SK-N-SH (cell line): ENCODE measurements around the gene QKI. TPM values are rescaled to one million over a fixed set of nuclear protein-coding genes. Genes with fewer than 3 reads are reported as not detected.

Experiments
- CTCF ChIA-PET: fragments of 300-600, 350-600 bp; formaldehyde crosslinking; extraction: SDS; loops from one replicate; lab custom pipeline; 2021; lab: Yijun Ruan, JAX
- POLR2A ChIA-PET: fragments of 350-600 bp; sonication (Branson Sonifier 250); formaldehyde crosslinking; extraction: SDS; loops from one replicate; lab custom pipeline; 2020; ENCODE audit warnings: antibody characterized with exemption, inconsistent platforms; lab: Yijun Ruan, JAX
- DNase-seq: peaks from one replicate; pipeline ENCODE4 v3.0.0; 2012
- H2AFZ ChIP-seq: fragments of 200-600 bp; sonication (generic); 2 replicates; pipeline ENCODE4 v1.8.1; 2016; ENCODE audit warnings: antibody characterized with exemption, mild to moderate bottlenecking, low read depth
- H3F3A ChIP-seq: fragments of 200-600 bp; sonication (generic); replicated peaks from 2 replicates; pipeline ENCODE3; 2016; ENCODE audit warnings: antibody characterized with exemption, mild to moderate bottlenecking; ENCODE audit not compliant: insufficient read depth
- H3K27ac ChIP-seq, 2 experiments: fragments of 200-500 bp in 1 of 2; fragments of 200-600 bp in 1 of 2; sonication (Bioruptor generic) in 1 of 2; sonication (generic), shearing (Covaris generic) in 1 of 2; 2 replicates each; pipeline versions ENCODE4 v1.5.1 to v1.6.1; 2014 to 2016; ENCODE audit warnings: low read depth in 2 of 2, inconsistent platforms in 1 of 2, low read length in 1 of 2, mild to moderate bottlenecking in 1 of 2, mixed read lengths in 1 of 2
- H3K27me3 ChIP-seq: fragments of 200-600 bp; sonication (generic), shearing (Covaris generic); 2 replicates; pipeline ENCODE4 v1.6.1; 2016; ENCODE audit warnings: mixed run types; ENCODE audit not compliant: insufficient read depth
- H3K36me3 ChIP-seq, 2 experiments: fragments of 200-500 bp in 1 of 2; fragments of 200-600 bp in 1 of 2; sonication (Bioruptor generic) in 1 of 2; sonication (generic) in 1 of 2; replicated peaks in 1 of 2; 2 replicates each; pipeline versions ENCODE3 to v1.5.1; 2014 to 2016; ENCODE audit warnings: low read length in 1 of 2, mild to moderate bottlenecking in 1 of 2; ENCODE audit not compliant: insufficient read depth in 2 of 2, control insufficient read depth in 1 of 2
- H3K4me1 ChIP-seq, 2 experiments: fragments of 200-500 bp in 1 of 2; fragments of 200-600 bp in 1 of 2; sonication (Bioruptor generic) in 1 of 2; sonication (generic), shearing (Covaris generic) in 1 of 2; 2 replicates each; pipeline versions ENCODE4 v1.5.1 to v1.6.1; 2014 to 2016; ENCODE audit warnings: low read depth in 1 of 2, low read length in 1 of 2, mixed run types in 1 of 2; ENCODE audit not compliant: insufficient read depth in 2 of 2, control insufficient read depth in 1 of 2
- H3K4me2 ChIP-seq: fragments of 200-600 bp; sonication (generic), shearing (Covaris generic); 2 replicates; pipeline ENCODE4 v1.6.1; 2017; ENCODE audit warnings: mixed run types
- H3K4me3 ChIP-seq, 2 experiments: fragments of 200-500 bp in 1 of 2; fragments of 200-600 bp in 1 of 2; sonication (Bioruptor generic) in 1 of 2; sonication (generic), shearing (Covaris generic) in 1 of 2; 2 replicates each; pipeline versions ENCODE4 v1.5.1 to v1.8.1; 2014 to 2016; ENCODE audit warnings: low read depth in 2 of 2, inconsistent platforms in 1 of 2, low read length in 1 of 2, mild to moderate bottlenecking in 1 of 2, mixed read lengths in 1 of 2, moderate library complexity in 1 of 2
- H3K79me2 ChIP-seq: fragments of 200-600 bp; sonication (generic); 2 replicates; pipeline ENCODE4 v1.8.1; 2017; ENCODE audit warnings: mild to moderate bottlenecking; ENCODE audit not compliant: insufficient read depth
- H3K9ac ChIP-seq: fragments of 200-600 bp; sonication (generic); 2 replicates; pipeline ENCODE4 v1.6.1; 2017; ENCODE audit warnings: mixed run types
- H3K9me2 ChIP-seq: fragments of 200-600 bp; sonication (generic); 2 replicates; pipeline ENCODE4 v1.6.1; 2017; ENCODE audit warnings: mixed run types
- H3K9me3 ChIP-seq: fragments of 200-600 bp; sonication (generic); 2 replicates; pipeline ENCODE4 v1.6.1; 2017; ENCODE audit warnings: mixed run types, mild to moderate bottlenecking, moderate library complexity
- H4K20me1 ChIP-seq: fragments of 200-600 bp; sonication (generic); 2 replicates; pipeline ENCODE4 v1.6.1; 2017; ENCODE audit warnings: mild to moderate bottlenecking, mixed run types; ENCODE audit not compliant: insufficient read depth
- CHD2 ChIP-seq: fragments of 150-350 bp; IDR thresholded peaks from 2 replicates; pipeline ENCODE4 v1.6.1; 2018; ENCODE audit warnings: low read length; ENCODE audit not compliant: partially characterized antibody
- ELF1 ChIP-seq: IDR thresholded peaks from 2 replicates; pipeline ENCODE4 v1.4.0; 2012
- EP300 ChIP-seq, 2 experiments: IDR thresholded peaks; 2 replicates each; pipeline versions ENCODE4 v1.4.0 to v1.6.1; 2012; ENCODE audit warnings: borderline replicate concordance in 1 of 2, low read depth in 1 of 2, low read length in 1 of 2
- EZH2phosphoT487 ChIP-seq: fragments of 200-600 bp; sonication (generic); IDR thresholded peaks from 2 replicates; pipeline ENCODE4 v1.6.1; 2017; ENCODE audit warnings: low read depth, mixed run types, mild to moderate bottlenecking, antibody characterized with exemption, moderate library complexity, borderline replicate concordance
- FOXJ3 ChIP-seq: sonication (generic); formaldehyde crosslinking; IDR thresholded peaks from 2 replicates; pipeline ENCODE4 v1.5.1; 2020; ENCODE audit warnings: mild to moderate bottlenecking, missing genetic modification reagents
- FOXM1 ChIP-seq: IDR thresholded peaks from 2 replicates; pipeline ENCODE4 v1.4.0; 2012; ENCODE audit warnings: low read depth, mild to moderate bottlenecking
- GABPA ChIP-seq: IDR thresholded peaks from 2 replicates; pipeline ENCODE4 v1.4.0; 2012; ENCODE audit warnings: low read depth, mild to moderate bottlenecking
- GATA2 ChIP-seq: sonication (generic); formaldehyde crosslinking; IDR thresholded peaks from 2 replicates; pipeline ENCODE4 v1.5.0; 2020; ENCODE audit warnings: mild to moderate bottlenecking, missing genetic modification reagents
- JUND ChIP-seq: IDR thresholded peaks from 2 replicates; pipeline ENCODE4 v1.4.0; 2012
- MXI1 ChIP-seq: IDR thresholded peaks from 2 replicates; pipeline ENCODE4 v1.6.1; 2012; ENCODE audit warnings: mild to moderate bottlenecking, low read depth, low read length, improper control_type of control experiment
- POLR2AphosphoS5 ChIP-seq: IDR thresholded peaks from 2 replicates; pipeline ENCODE4 v1.6.1; 2012; ENCODE audit warnings: low read depth, low read length
- RAD21 ChIP-seq: IDR thresholded peaks from 2 replicates; pipeline ENCODE4 v1.6.1; 2012; ENCODE audit warnings: mild to moderate bottlenecking, low read length
- RFX5 ChIP-seq: IDR thresholded peaks from 2 replicates; pipeline ENCODE4 v1.6.1; 2012; ENCODE audit warnings: mild to moderate bottlenecking, improper control_type of control experiment, low read length
- RXRA ChIP-seq: IDR thresholded peaks from 2 replicates; pipeline ENCODE4 v1.4.0; 2012; ENCODE audit warnings: low read depth, mild to moderate bottlenecking, borderline replicate concordance
- SIN3A ChIP-seq: IDR thresholded peaks from 2 replicates; pipeline ENCODE4 v1.6.1; 2012; ENCODE audit warnings: low read depth, mild to moderate bottlenecking, low read length, moderate library complexity, borderline replicate concordance
- SMC3 ChIP-seq: IDR thresholded peaks from 2 replicates; pipeline ENCODE4 v1.6.1; 2012; ENCODE audit warnings: low read depth, low read length, improper control_type of control experiment
- TEAD4 ChIP-seq: IDR thresholded peaks from 2 replicates; pipeline ENCODE4 v1.4.0; 2012; ENCODE audit warnings: mild to moderate bottlenecking, borderline replicate concordance; ENCODE audit not compliant: insufficient read depth
- USF2 ChIP-seq: fragments of 150-350 bp; IDR thresholded peaks from 2 replicates; pipeline ENCODE4 v1.6.1; 2017; ENCODE audit warnings: antibody characterized with exemption, low read length, low read depth, borderline replicate concordance
- WGBS: methylation state at CpG from one replicate; pipeline ENCODE4 v1.1.6; 2017; ENCODE audit warnings: low lambda C conversion rate; 5-methylcytosine and 5-hydroxymethylcytosine counted together
- polyA plus RNA-seq, 3 experiments: library from polyadenylated mRNA; depleted of rRNA; stranded (reverse); fragments of >200 nt; gene quantifications; 2 replicates each; pipeline ENCODE4 v1.2.3, GENCODE V29; 2012
- TF ChIP-seq, protein P1 (sequence below): fragments of 200-600 bp; sonication (generic); IDR thresholded peaks from 2 replicates; pipeline ENCODE4 v1.6.1; 2017; ENCODE audit warnings: antibody characterized with exemption, mild to moderate bottlenecking, moderate library complexity
- TF ChIP-seq, protein P2 (sequence below): fragments of 150-350 bp; IDR thresholded peaks from 2 replicates; pipeline ENCODE4 v1.6.1; 2016; ENCODE audit warnings: mild to moderate bottlenecking, low read depth, low read length
- TF ChIP-seq, protein P3 (sequence below): IDR thresholded peaks from 2 replicates; pipeline ENCODE4 v1.4.0; 2012; ENCODE audit warnings: low read depth
- TF ChIP-seq, protein P4 (sequence below): IDR thresholded peaks from 2 replicates; pipeline ENCODE4 v1.6.1; 2012; ENCODE audit warnings: mild to moderate bottlenecking, low read depth, low read length, moderate library complexity

QKI gene
- polyA plus RNA-seq, 1 of the 3 experiments (the other 2 are of a cell fraction): 51.1 TPM

GRCh38 chr6:163607792-163608191 is 193.3 kb downstream of the QKI start:
- Histone ChIP-seq H3K9me3 (no peaks in the 10 kb centered on the region), H3K9ac (no peak overlapping the region), H3K36me3 (no peaks in the 10 kb centered on the region), H3K9me2 (no peaks in the 10 kb centered on the region), H2AFZ (no peak overlapping the region), H3K4me1 (peaks cover 0 to 6% of the 10 kb centered on the region in 2 experiments; a peak in 1 of 4 replicates), H4K20me1 (no peaks in the 10 kb centered on the region), H3F3A (no peaks in the 10 kb centered on the region), H3K4me2 (no peak overlapping the region), H3K79me2 (no peaks in the 10 kb centered on the region), H3K27ac (no peak overlapping the region), H3K27me3 (no peaks in the 10 kb centered on the region), H3K4me3 (no peak overlapping the region)
- TF ChIP-seq RAD21 (no peak), ELF1 (no peak), GATA2 (CRISPR knock-in tag) (no peak), FOXM1 (no peak)
- DNase-seq: no peak
- WGBS: 67% methylated on average over 6 of the region's 10 CpGs
- CTCF ChIA-PET: no interaction called here
- POLR2A ChIA-PET: no interaction called here

DNA sequence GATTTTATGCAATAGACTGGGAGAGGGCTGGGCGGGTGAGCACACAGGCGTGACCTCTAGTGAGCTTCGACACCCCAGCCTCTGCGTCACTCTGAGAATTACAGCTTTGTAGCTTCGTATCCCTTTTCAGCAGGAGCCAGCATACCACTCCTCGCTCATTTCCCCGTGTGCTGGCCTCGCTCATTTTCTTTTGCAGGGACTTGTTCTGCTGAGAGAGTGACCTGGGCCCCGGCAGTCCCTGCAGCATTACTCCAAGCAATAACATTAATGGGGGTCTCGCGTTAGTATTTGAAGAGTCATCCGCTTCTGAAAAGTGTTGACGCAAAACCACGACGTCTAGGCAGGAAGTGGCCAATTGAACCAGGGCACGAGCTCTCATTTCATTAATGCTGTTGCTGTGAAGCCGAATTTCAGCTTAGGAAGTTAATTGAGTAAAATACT is 193.7 kb downstream of the QKI start:
- Histone ChIP-seq H3K9ac (no peak overlapping the region), H3K4me2 (no peak overlapping the region), H3K36me3 (no peaks in the 10 kb centered on the region), H3K79me2 (no peaks in the 10 kb centered on the region), H3F3A (no peaks in the 10 kb centered on the region), H3K9me2 (no peaks in the 10 kb centered on the region), H4K20me1 (no peaks in the 10 kb centered on the region), H3K4me3 (no peak overlapping the region), H2AFZ (no peak overlapping the region), H3K9me3 (no peaks in the 10 kb centered on the region), H3K27me3 (no peaks in the 10 kb centered on the region), H3K27ac (no peak overlapping the region), H3K4me1 (peaks cover 0 to 6% of the 10 kb centered on the region in 2 experiments; a peak in 1 of 4 replicates)
- ChIA-PET CTCF (no interaction called here), POLR2A (no interaction called here)
- DNase-seq: no peak
- WGBS: 71% methylated on average over 17 of the region's 17 CpGs
- TF ChIP-seq SMC3: no peak
- no peak for TF ChIP-seq MXI1
- TF ChIP-seq, protein P1, sequence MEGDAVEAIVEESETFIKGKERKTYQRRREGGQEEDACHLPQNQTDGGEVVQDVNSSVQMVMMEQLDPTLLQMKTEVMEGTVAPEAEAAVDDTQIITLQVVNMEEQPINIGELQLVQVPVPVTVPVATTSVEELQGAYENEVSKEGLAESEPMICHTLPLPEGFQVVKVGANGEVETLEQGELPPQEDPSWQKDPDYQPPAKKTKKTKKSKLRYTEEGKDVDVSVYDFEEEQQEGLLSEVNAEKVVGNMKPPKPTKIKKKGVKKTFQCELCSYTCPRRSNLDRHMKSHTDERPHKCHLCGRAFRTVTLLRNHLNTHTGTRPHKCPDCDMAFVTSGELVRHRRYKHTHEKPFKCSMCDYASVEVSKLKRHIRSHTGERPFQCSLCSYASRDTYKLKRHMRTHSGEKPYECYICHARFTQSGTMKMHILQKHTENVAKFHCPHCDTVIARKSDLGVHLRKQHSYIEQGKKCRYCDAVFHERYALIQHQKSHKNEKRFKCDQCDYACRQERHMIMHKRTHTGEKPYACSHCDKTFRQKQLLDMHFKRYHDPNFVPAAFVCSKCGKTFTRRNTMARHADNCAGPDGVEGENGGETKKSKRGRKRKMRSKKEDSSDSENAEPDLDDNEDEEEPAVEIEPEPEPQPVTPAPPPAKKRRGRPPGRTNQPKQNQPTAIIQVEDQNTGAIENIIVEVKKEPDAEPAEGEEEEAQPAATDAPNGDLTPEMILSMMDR: no peak
- no peak for TF ChIP-seq FOXJ3
- TF ChIP-seq ELF1: no peak
- no peak for TF ChIP-seq JUND
- no peak for TF ChIP-seq GABPA
- no peak for TF ChIP-seq USF2
- TF ChIP-seq, protein P2, sequence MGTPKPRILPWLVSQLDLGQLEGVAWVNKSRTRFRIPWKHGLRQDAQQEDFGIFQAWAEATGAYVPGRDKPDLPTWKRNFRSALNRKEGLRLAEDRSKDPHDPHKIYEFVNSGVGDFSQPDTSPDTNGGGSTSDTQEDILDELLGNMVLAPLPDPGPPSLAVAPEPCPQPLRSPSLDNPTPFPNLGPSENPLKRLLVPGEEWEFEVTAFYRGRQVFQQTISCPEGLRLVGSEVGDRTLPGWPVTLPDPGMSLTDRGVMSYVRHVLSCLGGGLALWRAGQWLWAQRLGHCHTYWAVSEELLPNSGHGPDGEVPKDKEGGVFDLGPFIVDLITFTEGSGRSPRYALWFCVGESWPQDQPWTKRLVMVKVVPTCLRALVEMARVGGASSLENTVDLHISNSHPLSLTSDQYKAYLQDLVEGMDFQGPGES: no peak
- no peak for TF ChIP-seq EZH2phosphoT487
- TF ChIP-seq, protein P3, sequence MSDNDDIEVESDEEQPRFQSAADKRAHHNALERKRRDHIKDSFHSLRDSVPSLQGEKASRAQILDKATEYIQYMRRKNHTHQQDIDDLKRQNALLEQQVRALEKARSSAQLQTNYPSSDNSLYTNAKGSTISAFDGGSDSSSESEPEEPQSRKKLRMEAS: no peak
- TF ChIP-seq TEAD4: no peak
- TF ChIP-seq, protein P4, sequence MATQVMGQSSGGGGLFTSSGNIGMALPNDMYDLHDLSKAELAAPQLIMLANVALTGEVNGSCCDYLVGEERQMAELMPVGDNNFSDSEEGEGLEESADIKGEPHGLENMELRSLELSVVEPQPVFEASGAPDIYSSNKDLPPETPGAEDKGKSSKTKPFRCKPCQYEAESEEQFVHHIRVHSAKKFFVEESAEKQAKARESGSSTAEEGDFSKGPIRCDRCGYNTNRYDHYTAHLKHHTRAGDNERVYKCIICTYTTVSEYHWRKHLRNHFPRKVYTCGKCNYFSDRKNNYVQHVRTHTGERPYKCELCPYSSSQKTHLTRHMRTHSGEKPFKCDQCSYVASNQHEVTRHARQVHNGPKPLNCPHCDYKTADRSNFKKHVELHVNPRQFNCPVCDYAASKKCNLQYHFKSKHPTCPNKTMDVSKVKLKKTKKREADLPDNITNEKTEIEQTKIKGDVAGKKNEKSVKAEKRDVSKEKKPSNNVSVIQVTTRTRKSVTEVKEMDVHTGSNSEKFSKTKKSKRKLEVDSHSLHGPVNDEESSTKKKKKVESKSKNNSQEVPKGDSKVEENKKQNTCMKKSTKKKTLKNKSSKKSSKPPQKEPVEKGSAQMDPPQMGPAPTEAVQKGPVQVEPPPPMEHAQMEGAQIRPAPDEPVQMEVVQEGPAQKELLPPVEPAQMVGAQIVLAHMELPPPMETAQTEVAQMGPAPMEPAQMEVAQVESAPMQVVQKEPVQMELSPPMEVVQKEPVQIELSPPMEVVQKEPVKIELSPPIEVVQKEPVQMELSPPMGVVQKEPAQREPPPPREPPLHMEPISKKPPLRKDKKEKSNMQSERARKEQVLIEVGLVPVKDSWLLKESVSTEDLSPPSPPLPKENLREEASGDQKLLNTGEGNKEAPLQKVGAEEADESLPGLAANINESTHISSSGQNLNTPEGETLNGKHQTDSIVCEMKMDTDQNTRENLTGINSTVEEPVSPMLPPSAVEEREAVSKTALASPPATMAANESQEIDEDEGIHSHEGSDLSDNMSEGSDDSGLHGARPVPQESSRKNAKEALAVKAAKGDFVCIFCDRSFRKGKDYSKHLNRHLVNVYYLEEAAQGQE: no peak
- no peak for TF ChIP-seq SIN3A
- no peak for TF ChIP-seq POLR2AphosphoS5
- TF ChIP-seq CHD2: no peak
- no peak for TF ChIP-seq RXRA
- TF ChIP-seq RFX5: no peak
- no peak for TF ChIP-seq EP300 (IDR thresholded peaks at IDR 0.05; ENCODE audit: borderline replicate concordance in 1 of 2, low read depth in 1 of 2, low read length in 1 of 2)
- TF ChIP-seq RAD21: no peak
